Activated naive CD4-positive, alpha-beta T cell treated with anti-CD3 and anti-CD28 coated beads, Interleukin-2, amount 10 ng/mL, durations not matched to agents 7 days and 5 days (primary cell): ENCODE data around the gene ASCL2.
A peak's percentile ranks its signal among the peaks of the same experiment; 100 is the strongest.
"Not testable (repeated sequence)": the region's sequence is repeated elsewhere in the genome, so short reads cannot be mapped to it uniquely, and the experiment has no call there.

Experiments used
- CTCF ChIA-PET: fragments of 350-600 bp; sonication (Branson Sonifier 250); formaldehyde crosslinking; loops from one replicate; lab custom pipeline; 2021; ENCODE audit warnings: antibody characterized with exemption; lab: Charles Lee
- DNase-seq: peaks from one replicate; pipeline ENCODE4 v3.0.0-alpha.2; 2020
- H3K27ac Mint-ChIP-seq: one replicate; pipeline ENCODE4 v1.8.0; 2021; ENCODE audit warnings: mild to moderate bottlenecking, moderate library complexity, mixed read lengths
- H3K27me3 Mint-ChIP-seq: one replicate; pipeline ENCODE4 v1.8.0; 2021; ENCODE audit warnings: mild to moderate bottlenecking, mixed read lengths
- H3K36me3 Mint-ChIP-seq: one replicate; pipeline ENCODE4 v1.8.0; 2021; ENCODE audit warnings: mixed read lengths
- H3K4me1 Mint-ChIP-seq: one replicate; pipeline ENCODE4 v1.8.0; 2021; ENCODE audit warnings: mixed read lengths
- H3K4me3 Mint-ChIP-seq: one replicate; pipeline ENCODE4 v1.8.0; 2021; ENCODE audit warnings: mild to moderate bottlenecking, moderate library complexity, mixed read lengths
- H3K9me3 Mint-ChIP-seq: one replicate; pipeline ENCODE4 v1.8.0; 2021; ENCODE audit warnings: mixed read lengths

ASCL2 gene

DNA sequence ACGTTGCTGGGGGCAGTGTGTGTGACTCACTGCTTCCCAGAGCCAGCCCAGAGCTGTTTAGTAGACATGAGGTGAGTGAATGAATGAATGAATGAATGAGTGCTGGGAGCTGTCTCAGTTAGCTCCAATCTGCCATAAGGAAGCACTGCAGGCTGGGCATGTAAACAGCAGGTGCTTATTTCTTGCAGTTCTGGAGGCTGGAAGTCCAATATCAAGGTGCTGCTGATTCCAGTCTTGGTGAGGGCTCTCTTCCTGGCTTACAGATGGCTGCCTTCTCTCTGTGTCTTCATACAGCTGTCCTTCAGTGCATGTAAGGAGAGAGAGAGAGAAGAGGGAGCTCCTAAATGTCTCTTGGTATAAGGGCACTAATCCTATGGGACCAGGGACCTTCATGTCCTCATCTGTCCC, 27.2 kb upstream of the ASCL2 start:
- Mint-ChIP-seq H3K27ac (no peak overlapping the region), H3K4me1 (peaks cover 22% of the 10 kb centered on the region), H3K9me3 (no peaks in the 10 kb centered on the region), H3K27me3 (peaks cover 21% of the 10 kb centered on the region), H3K4me3 (no peak overlapping the region), H3K36me3 (peaks cover 27% of the 10 kb centered on the region)
- DNase-seq: no peak
- CTCF ChIA-PET: interaction anchor here (1.0 to 1.2 kb wide), 2 partner anchors 90 to 103 kb away, joined by 3 to 4 read pairs; no protein-coding TSS in a partner anchor

DNA sequence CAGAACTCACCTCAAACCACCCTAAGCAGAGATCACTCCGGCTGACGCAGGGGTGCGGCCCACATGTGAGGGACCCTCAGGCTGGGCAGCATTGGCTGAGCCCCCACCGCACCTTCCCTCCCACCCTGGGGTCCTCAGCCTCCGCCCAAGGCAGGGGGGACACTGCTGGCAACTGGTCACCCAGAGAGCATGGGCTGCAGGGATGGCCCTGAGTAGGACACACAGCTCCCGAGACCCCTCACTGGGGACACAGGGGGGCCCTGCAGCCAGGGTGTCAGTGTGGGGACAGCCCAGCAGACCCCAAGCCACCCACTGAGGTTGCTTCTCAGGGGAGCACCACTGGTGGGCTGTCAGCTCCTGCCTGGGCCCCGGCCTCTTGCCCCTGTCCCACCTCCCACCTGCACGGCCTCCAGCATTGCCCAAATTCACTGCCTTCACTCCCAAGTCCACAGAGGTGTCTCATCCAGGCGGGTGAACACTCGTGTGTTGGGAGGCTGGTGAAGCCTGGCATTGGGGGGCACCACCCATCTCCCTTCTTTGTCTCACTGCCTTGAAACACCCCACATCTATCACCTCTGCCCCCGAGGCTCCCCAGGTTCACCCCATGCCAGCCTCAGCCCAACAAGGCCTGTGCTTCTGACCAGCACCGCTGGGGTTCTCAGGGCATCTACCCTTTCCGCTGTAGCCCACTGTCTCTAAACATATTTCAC, 26.7 kb upstream of the ASCL2 start:
- Mint-ChIP-seq H3K27me3 (peaks cover 24% of the 10 kb centered on the region), H3K27ac (peak overlapping the region; percentile 33), H3K9me3 (no peaks in the 10 kb centered on the region), H3K4me3 (no peak overlapping the region), H3K4me1 (peaks cover 20% of the 10 kb centered on the region), H3K36me3 (peaks cover 27% of the 10 kb centered on the region)
- DNase-seq: peak; percentile 15
- CTCF ChIA-PET: interaction anchor here (0.8 to 1.4 kb wide), 3 partner anchors 90 to 122 kb away, joined by 3 to 4 read pairs (median 4); no protein-coding TSS in a partner anchor

GRCh38 chr11:2295971-2296912, 25.9 kb upstream of the ASCL2 start:
- CTCF ChIA-PET: interaction anchor here (0.8 to 1.4 kb wide), 2 partner anchors 102 to 123 kb away, joined by 3 to 4 read pairs; no protein-coding TSS in a partner anchor
- H3K4me3 Mint-ChIP-seq: no peak overlapping the region
- peaks cover 21% of the 10 kb centered on the region for H3K36me3 Mint-ChIP-seq
- H3K9me3 Mint-ChIP-seq: no peaks in the 10 kb centered on the region
- DNase-seq: peak; percentile 11
- H3K27ac Mint-ChIP-seq: peak overlapping the region; percentile 33
- H3K4me1 Mint-ChIP-seq: peaks cover 17% of the 10 kb centered on the region
- peaks cover 24% of the 10 kb centered on the region for H3K27me3 Mint-ChIP-seq

- Mint-ChIP-seq H3K27me3 (peaks cover 24% of the 10 kb centered on the region), H3K27ac (no peak overlapping the region), H3K4me1 (peaks cover 14% of the 10 kb centered on the region), H3K36me3 (peaks cover 17% of the 10 kb centered on the region), H3K4me3 (no peak overlapping the region), H3K9me3 (no peaks in the 10 kb centered on the region)
- peak; percentile 14 for DNase-seq
- CTCF ChIA-PET: interaction anchor here (1.0 to 1.2 kb wide), 2 partner anchors 9 to 97 kb away, joined by 3 read pairs; no protein-coding TSS in a partner anchor
Measured at GRCh38 chr11:2294926-2295290, 24.5 kb upstream of the ASCL2 start.

DNA sequence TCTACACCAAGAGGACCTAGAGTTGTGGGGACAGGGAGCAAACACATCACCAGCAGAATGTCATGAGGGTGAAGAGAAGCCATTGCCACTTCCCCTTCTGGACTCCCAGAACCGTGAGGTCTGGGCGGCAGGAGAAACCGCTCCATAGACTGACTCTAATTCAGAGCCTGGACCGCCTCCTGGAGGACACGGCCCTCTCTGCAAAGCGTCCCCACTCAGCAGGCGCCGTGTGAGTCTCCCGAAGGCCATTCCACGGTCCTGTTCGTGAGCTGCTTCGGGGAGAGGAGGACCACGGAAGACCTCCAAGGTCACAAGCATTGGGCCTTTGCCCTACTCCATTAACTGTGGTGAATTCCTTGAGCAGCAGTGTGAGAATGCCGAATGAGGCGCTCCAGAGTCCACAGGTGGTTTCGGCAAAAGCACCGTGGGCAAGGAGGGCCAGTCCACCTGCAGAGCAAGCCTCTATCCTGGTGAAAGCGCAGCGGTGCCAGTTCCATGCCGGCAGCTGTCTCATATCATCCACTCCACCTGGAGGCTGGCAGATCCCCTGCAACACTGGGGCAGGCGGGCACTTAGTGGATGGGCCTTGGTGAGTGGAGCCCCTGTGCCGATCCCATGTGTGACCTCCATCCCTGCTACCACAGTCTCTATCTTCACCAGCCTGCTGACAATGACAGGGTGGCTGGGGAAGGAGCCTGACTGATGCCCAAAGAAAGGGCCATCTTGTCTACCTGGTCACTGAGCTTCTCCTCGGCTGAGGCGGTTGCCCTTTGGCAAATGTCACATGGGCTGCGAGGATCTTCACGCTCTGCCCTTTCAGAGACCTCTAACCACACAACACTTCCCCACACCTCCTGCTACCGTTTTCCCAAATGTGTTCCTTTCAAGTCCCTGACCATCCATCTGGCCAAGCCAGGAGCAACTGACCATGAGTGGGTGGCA, 23.9 kb upstream of the ASCL2 start:
- Mint-ChIP-seq H3K27ac (peak overlapping the region; percentile 65), H3K9me3 (no peaks in the 10 kb centered on the region), H3K4me1 (peaks cover 8% of the 10 kb centered on the region), H3K36me3 (peaks cover 12% of the 10 kb centered on the region), H3K27me3 (peaks cover 29% of the 10 kb centered on the region), H3K4me3 (no peak overlapping the region)
- CTCF ChIA-PET: interaction anchor here (1.0 to 1.2 kb wide), 2 partner anchors 9 to 97 kb away, joined by 3 read pairs; no protein-coding TSS in a partner anchor
- DNase-seq: peak; percentile 21

DNA sequence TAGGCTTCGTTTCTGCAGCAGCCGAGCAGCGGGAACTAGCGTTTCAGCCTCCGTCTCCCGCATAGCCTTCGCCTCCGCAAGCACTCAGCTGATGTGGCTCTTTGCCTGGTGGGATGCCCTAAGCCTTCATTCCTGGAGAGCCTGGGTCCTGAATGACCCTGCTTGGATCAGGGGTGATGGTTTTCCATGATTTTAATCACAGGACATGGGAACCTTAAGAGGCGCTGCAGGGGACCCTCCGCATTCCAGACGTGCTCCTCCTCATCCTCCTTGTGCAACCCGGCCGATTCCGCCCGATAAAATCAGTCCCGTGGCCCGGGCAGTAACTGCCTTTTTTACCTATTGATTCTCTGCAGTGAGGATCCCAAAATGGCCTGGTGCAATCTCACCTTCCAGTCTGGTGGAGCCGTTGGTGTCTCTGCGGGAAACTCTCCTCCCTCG, 23.2 kb upstream of the ASCL2 start:
- Mint-ChIP-seq H3K9me3 (no peaks in the 10 kb centered on the region), H3K36me3 (peaks cover 12% of the 10 kb centered on the region), H3K4me3 (no peak overlapping the region), H3K4me1 (peaks cover 8% of the 10 kb centered on the region), H3K27me3 (peaks cover 29% of the 10 kb centered on the region), H3K27ac (no peak overlapping the region)
- DNase-seq: peak; percentile 11
- CTCF ChIA-PET: no interaction called here

DNA sequence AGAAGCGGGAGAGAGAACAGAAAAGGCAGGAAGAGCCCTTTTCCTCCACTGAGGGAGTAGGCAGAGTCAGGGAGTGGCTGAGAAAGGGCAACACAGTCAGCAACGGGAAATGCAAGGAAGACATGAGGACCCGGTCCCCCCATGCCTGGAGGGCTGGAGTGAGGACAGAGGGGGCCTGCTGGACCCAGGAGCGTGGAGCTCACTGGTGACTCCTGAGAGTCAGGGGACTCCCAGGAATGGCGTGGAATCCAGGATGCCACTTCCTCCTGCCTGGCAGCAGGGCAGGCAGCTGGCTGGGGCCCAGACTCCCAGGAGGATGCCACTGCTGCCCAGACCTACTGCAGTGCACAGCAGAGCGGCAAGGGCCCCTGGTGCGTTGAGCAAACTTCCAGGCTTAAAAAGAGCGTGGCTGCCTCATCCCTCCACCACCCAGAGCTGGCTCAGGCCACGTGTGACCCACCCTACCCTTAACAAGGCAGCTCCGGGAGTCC, 20.0 kb upstream of the ASCL2 start:
- H3K4me1 Mint-ChIP-seq: peaks cover 2% of the 10 kb centered on the region
- H3K36me3 Mint-ChIP-seq: no peaks in the 10 kb centered on the region
- DNase-seq: no peak
- CTCF ChIA-PET: interaction anchor here (2.1 kb wide), 1 partner anchor 15 kb away, joined by 9 read pairs; no protein-coding TSS in a partner anchor
- no peak overlapping the region for H3K4me3 Mint-ChIP-seq
- H3K27ac Mint-ChIP-seq: no peak overlapping the region
- H3K9me3 Mint-ChIP-seq: no peaks in the 10 kb centered on the region
- peaks cover 35% of the 10 kb centered on the region for H3K27me3 Mint-ChIP-seq

DNA sequence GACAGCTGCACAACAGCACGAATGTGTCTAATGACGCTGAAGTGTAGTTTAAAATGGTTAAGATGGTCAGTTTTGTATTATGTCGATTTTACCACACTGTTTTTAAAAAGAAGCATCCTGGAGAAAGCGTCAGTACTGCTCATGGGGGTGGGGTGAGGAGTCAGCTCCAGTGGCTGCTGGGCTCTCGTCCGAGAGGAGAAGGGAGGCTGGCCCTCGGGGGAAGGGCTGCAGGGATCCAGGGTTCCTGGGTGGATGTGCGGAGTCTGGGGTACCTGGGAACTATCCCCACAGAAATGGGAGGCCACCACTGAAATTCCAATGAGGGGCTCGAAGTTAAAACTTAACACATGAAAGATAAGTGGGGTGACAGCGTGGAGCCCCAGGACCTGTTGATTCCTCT, 19.5 kb upstream of the ASCL2 start:
- Mint-ChIP-seq H3K27me3 (peaks cover 33% of the 10 kb centered on the region), H3K36me3 (no peaks in the 10 kb centered on the region), H3K9me3 (no peaks in the 10 kb centered on the region), H3K4me3 (no peak overlapping the region), H3K27ac (no peak overlapping the region), H3K4me1 (peaks cover 2% of the 10 kb centered on the region)
- CTCF ChIA-PET: interaction anchor here (0.9 to 2.1 kb wide), 2 partner anchors 15 to 95 kb away, joined by 3 to 9 read pairs; no protein-coding TSS in a partner anchor
- DNase-seq: no peak

DNA sequence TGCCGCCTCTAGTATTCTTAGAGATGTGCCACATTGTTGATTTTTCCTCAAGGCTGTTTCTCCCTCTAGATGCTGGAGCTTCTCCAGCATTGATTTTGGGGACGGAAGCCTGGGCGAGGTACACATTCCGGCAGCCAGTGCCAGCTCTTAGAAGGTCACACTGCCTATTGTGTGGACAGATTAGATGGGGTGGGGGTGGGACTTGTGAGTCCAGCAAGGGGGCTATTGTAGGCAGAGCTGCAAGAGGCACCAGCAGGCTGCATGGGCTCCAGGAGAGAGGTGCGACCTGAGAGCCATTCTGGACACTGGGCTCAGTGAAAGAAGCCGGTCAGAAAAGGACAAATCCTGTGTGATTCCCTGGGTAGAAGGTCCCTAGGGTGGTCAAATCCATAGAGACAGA, 19.0 kb upstream of the ASCL2 start:
- peaks cover 27% of the 10 kb centered on the region for H3K27me3 Mint-ChIP-seq
- H3K36me3 Mint-ChIP-seq: no peaks in the 10 kb centered on the region
- peaks cover 2% of the 10 kb centered on the region for H3K4me1 Mint-ChIP-seq
- no peaks in the 10 kb centered on the region for H3K9me3 Mint-ChIP-seq
- no peak overlapping the region for H3K4me3 Mint-ChIP-seq
- no peak for DNase-seq
- CTCF ChIA-PET: interaction anchor here (0.9 to 2.1 kb wide), 2 partner anchors 16 to 95 kb away, joined by 3 to 9 read pairs; no protein-coding TSS in a partner anchor
- no peak overlapping the region for H3K27ac Mint-ChIP-seq

GRCh38 chr11:2287091-2287490, 16.7 kb upstream of the ASCL2 start:
- peaks cover 17% of the 10 kb centered on the region for H3K27me3 Mint-ChIP-seq
- peaks cover 2% of the 10 kb centered on the region for H3K9me3 Mint-ChIP-seq
- no peaks in the 10 kb centered on the region for H3K4me1 Mint-ChIP-seq
- H3K4me3 Mint-ChIP-seq: no peak overlapping the region
- H3K27ac Mint-ChIP-seq: no peak overlapping the region
- no peaks in the 10 kb centered on the region for H3K36me3 Mint-ChIP-seq
- DNase-seq: peak; percentile 14
- CTCF ChIA-PET: no interaction called here

DNA sequence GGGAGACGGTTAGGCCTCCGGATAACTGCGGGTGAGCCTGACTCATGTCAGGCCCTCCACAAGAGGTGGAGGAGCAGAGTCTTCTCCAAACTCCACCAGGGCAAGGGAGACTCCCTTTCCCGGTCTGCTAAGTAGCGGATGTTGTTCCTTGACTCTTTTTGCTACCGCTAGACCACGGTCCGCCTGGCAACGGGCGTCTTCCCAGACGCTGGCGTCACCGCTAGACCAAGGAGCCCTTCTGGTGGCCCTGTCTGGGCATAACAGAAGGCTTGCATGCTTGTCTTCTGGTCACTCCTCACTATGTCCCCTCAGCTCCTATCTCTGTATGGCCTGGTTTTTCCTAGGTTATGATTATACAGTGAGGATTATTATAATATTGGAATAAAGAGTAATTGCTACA, 16.0 kb upstream of the ASCL2 start:
- CTCF ChIA-PET, H3K9me3 Mint-ChIP-seq, H3K27ac Mint-ChIP-seq, H3K4me1 Mint-ChIP-seq, DNase-seq, H3K36me3 Mint-ChIP-seq, H3K4me3 Mint-ChIP-seq: not testable (repeated sequence)
- H3K27me3 Mint-ChIP-seq: peaks cover 17% of the 10 kb centered on the region

- Mint-ChIP-seq H3K4me3 (no peak overlapping the region), H3K4me1 (no peaks in the 10 kb centered on the region), H3K27ac (no peak overlapping the region), H3K27me3 (peaks cover 41% of the 10 kb centered on the region), H3K9me3 (peaks cover 12% of the 10 kb centered on the region), H3K36me3 (no peaks in the 10 kb centered on the region)
- no peak for DNase-seq
- CTCF ChIA-PET: no interaction called here
Measured at GRCh38 chr11:2280208-2280607, 9.8 kb upstream of the ASCL2 start.

DNA sequence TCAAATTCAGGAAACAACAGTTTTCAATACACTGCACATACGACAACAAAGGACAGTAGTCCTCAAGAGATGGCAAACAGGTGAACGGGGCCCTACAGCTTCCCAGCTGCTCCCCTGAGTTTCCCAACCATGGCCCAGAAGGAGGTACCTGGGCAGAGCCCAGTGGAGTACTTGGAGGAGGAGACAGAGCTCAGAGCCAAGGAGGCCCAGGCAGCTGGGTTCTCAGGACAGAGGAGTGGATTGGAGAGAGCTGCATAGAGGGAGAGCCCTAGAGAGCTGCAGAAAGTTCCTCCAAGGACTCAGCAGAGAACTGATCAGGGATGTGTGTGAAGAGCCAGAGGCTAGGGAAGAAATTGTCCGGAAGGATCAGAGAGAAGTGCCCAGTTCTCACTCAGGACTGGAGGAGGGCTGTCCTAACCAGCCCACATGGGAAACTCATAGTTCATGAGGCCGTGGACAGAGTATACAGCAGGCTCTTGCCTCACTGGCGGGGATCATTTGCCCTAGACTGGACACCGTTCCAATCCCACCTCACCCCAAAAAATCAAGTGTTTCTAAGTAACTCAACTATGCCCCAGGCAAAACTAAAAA, 7.6 kb upstream of the ASCL2 start:
- H3K9me3 Mint-ChIP-seq: peaks cover 12% of the 10 kb centered on the region
- H3K27me3 Mint-ChIP-seq: peaks cover 60% of the 10 kb centered on the region
- DNase-seq: no peak
- no peaks in the 10 kb centered on the region for H3K4me1 Mint-ChIP-seq
- no peaks in the 10 kb centered on the region for H3K36me3 Mint-ChIP-seq
- H3K27ac Mint-ChIP-seq: no peak overlapping the region
- H3K4me3 Mint-ChIP-seq: no peak overlapping the region
- CTCF ChIA-PET: no interaction called here
